DND-41 (cell line): Measurements from ENCODE around the gene IGSF21.

ENCODE experiments used
- ATAC-seq: fragments of 200-7000 bp; cut with Tn5 transposase; 3 replicates; pipeline ENCODE4 v1.9.1; 2021; ENCODE audit warnings: low read depth; ENCODE audit not compliant: insufficient read depth
- DNase-seq: peaks from one replicate; pipeline ENCODE4 v3.0.0-alpha.2; 2020
- H2AFZ ChIP-seq: 2 replicates; pipeline ENCODE4 v1.6.0; 2012; ENCODE audit warnings: low read depth, low read length
- H3K27ac ChIP-seq: 2 replicates; pipeline ENCODE4 v1.5.1; 2012; ENCODE audit warnings: low read length, inconsistent platforms
- H3K27me3 ChIP-seq: fragments of 200-600 bp; sonication (generic); 2 replicates; pipeline ENCODE4 v1.6.0; 2012; ENCODE audit warnings: low read length, mild to moderate bottlenecking, inconsistent platforms; ENCODE audit not compliant: insufficient read depth, poor library complexity
- H3K36me3 ChIP-seq: 2 replicates; pipeline ENCODE4 v1.5.1; 2012; ENCODE audit warnings: low read length, inconsistent platforms; ENCODE audit not compliant: insufficient read depth
- H3K4me1 ChIP-seq: 2 replicates; pipeline ENCODE4 v1.5.1; 2012; ENCODE audit warnings: mild to moderate bottlenecking, low read length; ENCODE audit not compliant: insufficient read depth
- H3K4me2 ChIP-seq: 2 replicates; pipeline ENCODE4 v1.6.0; 2012; ENCODE audit warnings: mild to moderate bottlenecking, moderate library complexity, low read length, inconsistent platforms; ENCODE audit not compliant: insufficient read depth
- H3K4me3 ChIP-seq, 2 experiments: fragments of 200-600 bp in 1 of 2; shearing (Covaris generic) in 1 of 2; 2 replicates each; pipeline ENCODE4 v1.5.1; 2012 to 2016; ENCODE audit warnings: inconsistent platforms in 2 of 2, low read length in 2 of 2, mild to moderate bottlenecking in 2 of 2, low read depth in 1 of 2, moderate library complexity in 1 of 2
- H3K79me2 ChIP-seq: 2 replicates; pipeline ENCODE4 v1.6.0; 2012; ENCODE audit warnings: low read length, inconsistent platforms; ENCODE audit not compliant: insufficient read depth
- H3K9ac ChIP-seq: 2 replicates; pipeline ENCODE4 v1.6.0; 2012; ENCODE audit warnings: low read depth, mild to moderate bottlenecking, inconsistent platforms, low read length, moderate library complexity
- H3K9me3 ChIP-seq: 2 replicates; pipeline ENCODE4 v1.5.1; 2012; ENCODE audit warnings: low read length, moderate library complexity, mild to moderate bottlenecking, inconsistent platforms; ENCODE audit not compliant: insufficient read depth, severe bottlenecking
- H4K20me1 ChIP-seq: 2 replicates; pipeline ENCODE4 v1.6.0; 2012; ENCODE audit warnings: low read length; ENCODE audit not compliant: insufficient read depth
- CTCF ChIP-seq: IDR thresholded peaks from 2 replicates; pipeline ENCODE4 v1.5.1; 2012; ENCODE audit warnings: borderline replicate concordance, low read length, moderate library complexity, mild to moderate bottlenecking; ENCODE audit not compliant: poor library complexity, severe bottlenecking; ENCODE audit errors: extremely low read depth
- EZH2 ChIP-seq: IDR thresholded peaks from 3 replicates; pipeline ENCODE4 v1.6.1; 2012; ENCODE audit warnings: borderline replicate concordance, low read depth, mild to moderate bottlenecking, moderate library complexity, low read length, inconsistent platforms; ENCODE audit not compliant: severe bottlenecking

The IGSF21 gene

GRCh38 chr1:18245647-18246046, 138.0 kb downstream of the IGSF21 start:
- H3K4me2 ChIP-seq = no peak overlapping the region
- no peaks in the 10 kb centered on the region for H3K27me3 ChIP-seq
- H3K27ac ChIP-seq = no peak overlapping the region
- 0 out of 2 replicates have a peak, but pooled peaks cover 2% of the 10 kb centered on the region for H4K20me1 ChIP-seq
- DNase-seq (no peak), ATAC-seq (no peak)
- H3K4me1 ChIP-seq = no peaks in the 10 kb centered on the region
- no peak overlapping the region for H2AFZ ChIP-seq
- no peaks in the 10 kb centered on the region for H3K9me3 ChIP-seq
- no peak overlapping the region for H3K9ac ChIP-seq
- H3K36me3 ChIP-seq = no peaks in the 10 kb centered on the region
- H3K4me3 ChIP-seq = no peak overlapping the region
- H3K79me2 ChIP-seq = no peaks in the 10 kb centered on the region
- TF ChIP-seq EZH2 (no peak), CTCF (no peak)

GRCh38 chr1:18246543-18246942, 138.9 kb downstream of the IGSF21 start:
- no peak overlapping the region for H3K4me3 ChIP-seq
- H3K4me2 ChIP-seq = no peak overlapping the region
- H3K9me3 ChIP-seq = no peaks in the 10 kb centered on the region
- no peaks in the 10 kb centered on the region for H3K79me2 ChIP-seq
- H3K27me3 ChIP-seq = no peaks in the 10 kb centered on the region
- H4K20me1 ChIP-seq = 0 out of 2 replicates have a peak, but pooled peaks cover 2% of the 10 kb centered on the region
- H2AFZ ChIP-seq = no peak overlapping the region
- no peak overlapping the region for H3K9ac ChIP-seq
- ATAC-seq (no peak), DNase-seq (no peak)
- H3K27ac ChIP-seq = no peak overlapping the region
- no peaks in the 10 kb centered on the region for H3K4me1 ChIP-seq
- TF ChIP-seq CTCF (no peak), EZH2 (no peak)
- no peaks in the 10 kb centered on the region for H3K36me3 ChIP-seq

GRCh38 chr1:18247151-18247550, 139.6 kb downstream of the IGSF21 start:
- H3K36me3 ChIP-seq = no peaks in the 10 kb centered on the region
- 0 out of 2 replicates have a peak, but pooled peaks cover 2% of the 10 kb centered on the region for H4K20me1 ChIP-seq
- H3K9ac ChIP-seq = no peak overlapping the region
- no peaks in the 10 kb centered on the region for H3K9me3 ChIP-seq
- DNase-seq (no peak), ATAC-seq (no peak)
- H2AFZ ChIP-seq = no peak overlapping the region
- no peaks in the 10 kb centered on the region for H3K4me1 ChIP-seq
- no peaks in the 10 kb centered on the region for H3K79me2 ChIP-seq
- no peak overlapping the region for H3K4me3 ChIP-seq
- no peak overlapping the region for H3K27ac ChIP-seq
- no peaks in the 10 kb centered on the region for H3K27me3 ChIP-seq
- no peak overlapping the region for H3K4me2 ChIP-seq
- no peak for TF ChIP-seq CTCF
- no peak for TF ChIP-seq EZH2

- TF ChIP-seq EZH2 = no peak
- no peak for TF ChIP-seq CTCF
- no peak for ATAC-seq
These were observed 142.0 kb downstream of the IGSF21 start for GRCh38 chr1:18249631-18250030.

More at GRCh38 chr1:18249631-18250030, 142.0 kb downstream of the IGSF21 start:
- Histone ChIP-seq H2AFZ (no peak overlapping the region), H3K36me3 (no peaks in the 10 kb centered on the region), H4K20me1 (no peaks in the 10 kb centered on the region), H3K79me2 (no peaks in the 10 kb centered on the region), H3K27ac (no peak overlapping the region), H3K4me2 (no peak overlapping the region), H3K4me3 (no peak overlapping the region), H3K4me1 (no peaks in the 10 kb centered on the region), H3K9me3 (no peaks in the 10 kb centered on the region), H3K27me3 (no peaks in the 10 kb centered on the region), H3K9ac (no peak overlapping the region)
- DNase-seq = no peak
